Stimulated activated CD4-positive, alpha-beta T cell treated with anti-CD3 and anti-CD28 coated beads, Interleukin-15, amount 100 ng/mL, for 1 hour (primary cell): ENCODE data around the gene GYS1.
A peak's percentile ranks its signal among the peaks of the same experiment; 100 is the strongest.

ENCODE experiments used
- DNase-seq, 2 donors: peaks; one replicate each; pipeline ENCODE4 v3.0.0-alpha.2; 2020; ENCODE audit warnings: low read depth in 1 of 2, low spot score in 1 of 2

The GYS1 gene

GRCh38 chr19:48990400-48990799, 2.7 kb downstream of the GYS1 start:
- DNase-seq, result no peak

- DNase-seq, result no peak
Observed at GRCh38 chr19:48989701-48990291, 3.3 kb downstream of the GYS1 start.

- no peak for DNase-seq
Observed at GRCh38 chr19:48988860-48989259, 4.2 kb downstream of the GYS1 start.

DNA sequence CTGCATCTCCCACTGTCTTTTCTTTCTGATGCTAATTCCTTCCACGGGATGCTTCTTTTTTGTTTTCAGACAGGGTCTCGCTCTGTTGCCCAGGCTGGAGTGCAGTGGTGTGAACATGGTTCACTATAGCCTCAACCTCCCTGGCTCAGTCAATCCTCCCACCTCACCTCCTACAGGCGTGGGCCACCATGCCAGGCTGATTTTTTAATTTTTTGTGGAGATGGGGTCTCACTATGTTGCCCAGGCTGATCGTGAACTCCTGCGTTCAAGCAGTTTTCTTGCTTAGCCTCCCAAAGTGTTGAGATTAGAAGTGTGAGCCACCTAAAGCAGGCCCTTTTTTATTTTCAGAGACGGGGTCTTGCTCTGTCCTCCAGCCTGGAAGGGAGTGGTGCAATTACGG, 4.8 kb downstream of the GYS1 start:
- DNase-seq, result no peak

- no peak for DNase-seq
Observed at GRCh38 chr19:48987323-48987722, 5.8 kb downstream of the GYS1 start.

GRCh38 chr19:48986211-48986610, 6.9 kb downstream of the GYS1 start:
- DNase-seq, result no peak

- no peak for DNase-seq
Observed at GRCh38 chr19:48985711-48986110, 7.4 kb downstream of the GYS1 start.

DNA sequence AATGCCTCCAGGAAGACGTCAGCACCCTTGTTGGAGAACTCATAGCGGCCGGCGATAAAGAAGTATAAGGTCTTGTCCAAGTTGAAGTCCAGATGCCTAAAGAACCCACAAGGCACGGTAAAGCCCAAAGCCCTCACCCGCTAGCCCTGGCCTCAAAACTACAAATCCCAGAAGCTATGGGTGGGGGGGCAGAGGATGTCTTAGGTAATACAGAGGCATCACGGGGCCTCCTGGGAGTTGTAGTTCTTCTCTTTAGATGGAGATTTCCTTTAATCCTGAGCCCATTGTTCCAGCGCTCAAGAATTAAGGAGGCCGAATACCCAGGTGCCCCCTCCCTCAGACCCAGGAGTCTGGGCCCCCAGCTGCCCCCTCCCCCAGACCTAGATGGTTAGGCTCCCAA, 10.8 kb downstream of the GYS1 start:
- DNase-seq, result no peak

DNA sequence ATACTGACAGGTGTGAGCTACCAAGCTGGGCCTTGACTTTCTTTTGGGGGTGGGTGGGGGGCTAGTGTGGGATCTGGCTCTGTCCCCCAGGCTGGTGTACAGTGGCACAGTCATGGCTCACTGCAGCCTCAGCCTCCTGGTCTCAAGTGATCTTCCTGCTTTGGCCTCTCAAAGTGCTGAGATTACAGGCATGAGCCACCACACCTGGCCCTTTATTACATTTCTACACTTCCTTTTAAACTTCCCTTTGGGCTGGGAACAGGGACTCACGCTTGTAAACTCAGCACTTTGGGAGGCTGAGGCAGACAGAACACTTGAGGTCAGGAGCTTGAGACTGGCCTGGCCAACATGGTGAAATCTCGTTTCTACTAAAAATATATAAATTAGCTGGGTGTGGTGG, 16.0 kb downstream of the GYS1 start:
- no peak for DNase-seq

DNA sequence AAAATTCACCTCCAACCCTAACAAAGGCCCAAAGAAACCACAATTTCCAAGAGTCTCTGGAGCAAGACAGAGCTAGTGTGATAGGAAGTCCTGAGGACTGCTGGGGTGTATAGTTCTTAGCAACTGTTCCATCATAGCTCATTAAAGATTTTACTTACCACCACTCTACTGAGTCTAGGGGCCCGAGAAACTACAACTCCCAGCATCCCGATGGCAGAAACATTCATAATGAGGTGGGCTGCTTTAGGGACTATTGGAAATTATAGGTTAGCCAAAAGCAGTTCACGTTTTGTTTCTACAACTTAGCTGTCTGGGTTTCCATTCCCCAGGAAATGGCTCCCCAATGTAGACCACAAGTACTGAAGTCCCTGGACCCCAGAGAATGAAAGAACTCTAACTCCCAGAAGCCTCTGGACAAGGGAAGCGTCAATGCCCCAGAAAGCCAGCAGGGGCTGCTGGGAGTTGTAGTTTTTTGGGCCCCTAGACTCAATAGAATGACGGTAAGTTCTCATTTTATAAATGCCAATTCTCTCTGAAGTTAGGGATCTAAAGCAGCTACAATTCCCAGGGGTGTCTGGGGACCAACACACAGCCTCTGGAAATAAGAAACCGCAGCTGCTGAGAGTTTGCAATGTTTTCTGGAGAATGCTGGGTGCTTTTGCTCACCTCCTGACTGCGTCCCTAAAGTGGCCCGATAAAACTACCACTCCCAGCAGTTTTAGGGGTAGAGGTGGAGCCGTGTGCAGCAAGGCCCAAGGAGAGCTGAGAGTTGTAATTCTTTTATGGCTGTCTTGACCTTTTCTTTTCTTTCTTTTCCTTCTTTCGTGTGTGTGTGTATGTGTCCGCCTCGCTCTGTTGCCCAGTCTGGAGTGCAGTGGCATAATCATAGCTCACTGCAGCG, 16.9 kb downstream of the GYS1 start:
- DNase-seq, result no peak

- peak; percentile 65 to 78 for DNase-seq
Observed at GRCh38 chr19:48970923-48971395, 22.1 kb downstream of the GYS1 start.

DNA sequence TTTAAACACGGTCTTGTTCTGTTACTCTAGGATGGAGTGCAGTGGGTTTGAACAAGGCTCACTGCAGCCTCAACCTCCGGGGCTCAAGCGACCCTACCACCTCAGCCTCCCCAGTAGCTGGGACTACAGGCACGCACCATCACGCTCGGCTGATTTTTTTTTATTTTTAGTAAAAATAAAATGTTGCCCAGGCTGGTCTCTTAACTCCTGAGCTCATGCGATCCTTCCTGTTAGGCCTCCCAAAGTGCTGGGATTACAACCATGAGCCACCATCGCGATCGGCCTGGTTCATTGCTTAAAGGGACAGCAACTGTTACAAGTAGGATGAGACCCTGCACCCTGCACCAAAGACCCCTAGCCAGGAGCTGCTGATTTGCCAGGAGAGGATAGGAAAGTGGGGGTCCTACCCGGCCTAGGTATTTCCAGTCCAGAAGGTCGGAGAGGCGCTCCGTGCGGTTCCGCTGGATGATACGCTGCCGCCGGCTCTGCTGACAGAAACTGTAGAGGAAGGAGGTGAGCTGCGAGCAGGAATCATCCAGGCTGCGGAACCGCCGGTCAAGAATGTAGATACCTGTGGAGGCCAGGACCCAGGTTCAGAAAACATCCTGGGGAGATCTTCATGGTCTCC, 22.9 kb downstream of the GYS1 start:
- no peak for DNase-seq

DNA sequence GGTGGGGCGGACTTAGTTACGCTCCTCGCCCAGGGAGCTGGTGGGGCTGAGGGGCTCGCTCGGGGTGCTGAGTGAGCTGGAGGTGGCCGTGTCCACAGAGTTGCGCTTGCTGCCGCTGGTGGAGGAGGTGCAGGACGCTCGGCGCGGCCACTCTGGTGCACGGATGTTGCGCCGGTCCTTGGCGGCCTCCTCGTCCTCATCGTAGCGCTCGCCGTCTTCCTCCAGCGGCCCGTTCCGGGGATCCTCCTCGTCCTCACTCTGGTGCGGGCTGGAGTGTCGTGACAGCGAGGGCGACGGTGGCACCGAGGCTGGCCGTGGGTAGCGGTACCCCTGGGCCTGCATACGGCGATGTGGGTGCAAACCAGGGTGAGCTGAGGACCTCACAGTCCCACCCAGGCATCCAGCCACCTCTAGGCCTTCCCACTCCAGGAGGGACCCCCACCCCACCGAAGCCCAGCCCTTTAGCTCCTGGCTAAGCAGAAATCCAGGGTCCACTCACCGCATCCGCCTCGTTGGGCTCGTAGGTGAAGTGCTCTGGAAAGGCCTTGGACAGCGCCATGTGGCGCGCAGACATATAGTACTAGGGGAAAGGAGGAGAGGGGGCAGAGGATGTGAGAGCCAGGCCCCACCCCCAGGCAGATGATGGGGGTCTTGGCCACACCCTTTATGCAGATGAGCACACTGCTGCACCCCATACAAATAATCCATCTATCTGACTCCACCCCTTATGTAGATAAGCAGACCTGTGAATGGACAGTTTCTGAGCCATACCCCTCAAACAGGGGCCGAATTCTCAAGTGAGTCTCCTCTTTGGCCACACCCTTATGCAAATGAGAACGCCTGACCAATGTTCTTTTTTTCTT, 23.6 kb downstream of the GYS1 start:
- no peak for DNase-seq

DNA sequence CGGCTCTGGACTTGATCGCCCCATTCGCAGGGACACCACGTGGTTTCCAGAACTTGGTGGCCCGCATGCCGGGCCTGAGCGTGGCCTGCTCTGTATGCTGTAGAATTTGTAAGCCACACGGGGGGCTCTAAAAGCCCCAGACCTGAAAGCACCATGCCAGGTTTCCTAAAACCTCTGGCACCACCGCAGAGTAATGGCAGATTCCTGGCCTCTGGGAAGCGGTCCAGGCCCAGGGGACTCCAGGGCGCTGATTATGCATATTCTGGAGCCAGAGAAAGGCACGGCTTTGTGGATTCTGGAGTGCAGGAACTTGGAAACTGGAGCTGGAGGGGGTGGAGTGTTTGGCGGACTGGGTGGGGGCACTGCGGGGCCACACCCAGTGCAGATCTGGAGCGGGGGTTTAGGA, 24.3 kb downstream of the GYS1 start:
- no peak for DNase-seq

DNA sequence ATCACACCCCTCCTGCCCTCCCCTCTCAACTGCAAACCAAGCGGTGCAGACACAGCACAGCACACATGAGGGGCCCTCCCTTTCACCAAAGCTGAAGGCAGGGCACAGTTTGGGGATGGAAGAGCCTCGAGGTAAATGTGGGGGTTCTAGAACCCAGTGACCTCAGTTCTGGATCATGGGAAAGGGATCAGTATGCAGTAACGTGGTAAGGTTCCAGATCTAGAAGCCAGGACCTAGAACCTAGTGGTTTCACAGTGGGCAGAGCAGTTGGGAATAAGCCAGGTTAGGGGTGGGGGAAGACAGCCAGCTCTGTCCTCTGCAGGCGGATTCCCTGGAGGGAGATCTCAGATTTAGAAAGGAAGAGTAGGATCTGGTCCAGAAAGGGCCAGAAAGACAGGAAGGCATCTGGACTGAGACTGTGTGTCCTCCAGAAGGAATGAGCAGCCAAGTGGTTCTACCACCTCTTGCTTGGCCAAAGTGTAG, 24.9 kb downstream of the GYS1 start:
- no peak for DNase-seq

DNA sequence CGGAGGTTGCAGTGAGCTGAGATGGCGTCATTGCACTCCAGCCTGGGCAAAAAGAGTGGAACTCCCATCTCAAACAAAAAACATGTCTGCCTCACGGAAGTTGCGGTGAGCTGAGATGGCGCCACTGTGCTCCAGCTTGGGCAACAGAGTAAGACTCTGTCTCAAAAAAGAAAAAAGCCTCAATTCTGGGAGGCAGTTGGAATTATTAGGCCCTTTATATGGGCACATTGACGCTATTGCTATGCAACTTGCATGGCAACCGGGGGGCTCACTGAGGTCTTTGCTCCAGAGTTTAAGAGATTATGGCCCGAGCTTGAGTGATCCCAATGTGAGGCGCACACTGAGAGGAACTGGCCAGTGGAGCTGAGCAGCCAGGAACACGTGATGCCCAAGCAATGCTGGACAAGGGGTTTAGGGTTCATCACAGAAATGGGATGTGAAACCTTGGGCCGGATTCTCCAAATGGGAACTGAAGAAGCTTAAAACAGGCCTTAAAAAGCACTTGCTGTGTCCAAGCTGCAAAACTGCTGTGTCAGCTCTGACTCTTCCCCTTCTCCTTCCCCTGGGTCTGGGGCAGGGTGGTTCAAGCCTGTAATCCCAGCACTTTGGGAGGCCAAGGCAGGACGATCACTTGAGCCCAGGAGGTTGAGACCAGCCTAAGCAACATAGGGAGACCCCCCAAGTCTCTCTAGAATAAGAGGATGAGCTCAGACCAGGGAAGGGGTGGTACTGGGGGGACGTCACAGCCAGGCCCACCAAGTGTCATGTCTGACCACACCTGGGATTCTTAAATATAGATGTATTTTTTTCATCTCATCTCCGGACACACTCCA, 25.5 kb downstream of the GYS1 start:
- DNase-seq, result no peak

GRCh38 chr19:48966541-48967345, 26.4 kb downstream of the GYS1 start:
- DNase-seq, result no peak

- peak; percentile 72 to 76 for DNase-seq
Observed at GRCh38 chr19:48965806-48966540, 27.1 kb downstream of the GYS1 start.
